ENCODE results near the gene MUC12.
"Not testable (repeated sequence)": the region's sequence is repeated elsewhere in the genome, so short reads cannot be mapped to it uniquely, and the experiment has no call there.

GRCh38 chr7:101064176-101064550, 94.8 kb downstream of the MUC12 start:
- TF ChIP-seq, protein P1, sequence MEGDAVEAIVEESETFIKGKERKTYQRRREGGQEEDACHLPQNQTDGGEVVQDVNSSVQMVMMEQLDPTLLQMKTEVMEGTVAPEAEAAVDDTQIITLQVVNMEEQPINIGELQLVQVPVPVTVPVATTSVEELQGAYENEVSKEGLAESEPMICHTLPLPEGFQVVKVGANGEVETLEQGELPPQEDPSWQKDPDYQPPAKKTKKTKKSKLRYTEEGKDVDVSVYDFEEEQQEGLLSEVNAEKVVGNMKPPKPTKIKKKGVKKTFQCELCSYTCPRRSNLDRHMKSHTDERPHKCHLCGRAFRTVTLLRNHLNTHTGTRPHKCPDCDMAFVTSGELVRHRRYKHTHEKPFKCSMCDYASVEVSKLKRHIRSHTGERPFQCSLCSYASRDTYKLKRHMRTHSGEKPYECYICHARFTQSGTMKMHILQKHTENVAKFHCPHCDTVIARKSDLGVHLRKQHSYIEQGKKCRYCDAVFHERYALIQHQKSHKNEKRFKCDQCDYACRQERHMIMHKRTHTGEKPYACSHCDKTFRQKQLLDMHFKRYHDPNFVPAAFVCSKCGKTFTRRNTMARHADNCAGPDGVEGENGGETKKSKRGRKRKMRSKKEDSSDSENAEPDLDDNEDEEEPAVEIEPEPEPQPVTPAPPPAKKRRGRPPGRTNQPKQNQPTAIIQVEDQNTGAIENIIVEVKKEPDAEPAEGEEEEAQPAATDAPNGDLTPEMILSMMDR (IDR thresholded peaks at IDR 0.05) = not testable (repeated sequence)
- TF ChIP-seq POLR2A (IDR thresholded peaks at IDR 0.05) = not testable (repeated sequence)

Measured in heart left ventricle (tissue), 13 donors.